ENCODE results near the gene AZIN2. TPM values are rescaled to one million over a fixed set of nuclear protein-coding genes. Genes with fewer than 3 reads are reported as not detected.

Gene AZIN2
- 2.8 and 4.0 TPM in 2 replicates for total RNA-seq

DNA sequence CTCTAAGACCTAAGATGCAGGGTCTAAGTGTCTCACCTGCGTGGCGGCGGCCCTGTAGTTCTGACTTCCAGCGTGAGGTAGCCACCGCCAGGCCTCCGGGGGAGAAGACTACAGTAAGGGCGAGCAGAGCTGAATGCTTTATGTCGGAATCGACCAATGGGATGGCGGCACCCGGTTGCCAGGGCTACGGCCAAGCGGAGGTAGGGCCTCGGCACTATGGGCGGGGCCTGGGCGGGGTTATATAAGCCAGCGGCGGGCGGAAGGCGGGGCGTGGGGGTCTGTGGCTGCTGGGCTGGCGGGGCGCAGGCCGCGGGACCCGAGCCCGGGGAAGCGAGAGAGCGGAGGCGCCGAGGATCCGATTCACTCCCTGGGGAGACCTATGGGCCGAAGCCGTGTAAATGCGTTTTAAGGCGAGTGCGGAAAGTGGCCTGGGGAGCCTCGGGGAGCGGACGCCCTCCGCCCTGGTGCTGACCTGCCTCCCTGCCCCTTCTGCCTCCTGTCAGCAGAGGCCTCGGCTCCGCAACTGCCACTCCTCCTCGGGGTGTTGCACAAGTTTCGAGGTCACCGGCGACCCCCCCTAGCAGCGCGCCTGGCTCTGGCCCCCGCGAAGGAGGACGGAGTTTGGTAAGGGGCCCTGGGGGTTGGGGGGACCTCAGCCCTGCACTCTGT, at the start of gene AZIN2:
Gene AZIN2, plus strand, starts transcription at position 269 of the 669 bp plus-strand sequence. CDS start 1,097 bp downstream, outside the sequence.
- TF ChIP-seq, protein P1, sequence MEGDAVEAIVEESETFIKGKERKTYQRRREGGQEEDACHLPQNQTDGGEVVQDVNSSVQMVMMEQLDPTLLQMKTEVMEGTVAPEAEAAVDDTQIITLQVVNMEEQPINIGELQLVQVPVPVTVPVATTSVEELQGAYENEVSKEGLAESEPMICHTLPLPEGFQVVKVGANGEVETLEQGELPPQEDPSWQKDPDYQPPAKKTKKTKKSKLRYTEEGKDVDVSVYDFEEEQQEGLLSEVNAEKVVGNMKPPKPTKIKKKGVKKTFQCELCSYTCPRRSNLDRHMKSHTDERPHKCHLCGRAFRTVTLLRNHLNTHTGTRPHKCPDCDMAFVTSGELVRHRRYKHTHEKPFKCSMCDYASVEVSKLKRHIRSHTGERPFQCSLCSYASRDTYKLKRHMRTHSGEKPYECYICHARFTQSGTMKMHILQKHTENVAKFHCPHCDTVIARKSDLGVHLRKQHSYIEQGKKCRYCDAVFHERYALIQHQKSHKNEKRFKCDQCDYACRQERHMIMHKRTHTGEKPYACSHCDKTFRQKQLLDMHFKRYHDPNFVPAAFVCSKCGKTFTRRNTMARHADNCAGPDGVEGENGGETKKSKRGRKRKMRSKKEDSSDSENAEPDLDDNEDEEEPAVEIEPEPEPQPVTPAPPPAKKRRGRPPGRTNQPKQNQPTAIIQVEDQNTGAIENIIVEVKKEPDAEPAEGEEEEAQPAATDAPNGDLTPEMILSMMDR (IDR thresholded peaks at IDR 0.05; ENCODE audit: insufficient read depth, low read length, poor library complexity, severe bottlenecking) = no peak
- Histone ChIP-seq H3K27me3 (ENCODE audit: control insufficient read depth, insufficient read depth, low read length) (peaks cover 3% of the 10 kb centered on the region), H3K4me3 (ENCODE audit: low read depth, low read length) (peak within 1 kb of the TSS; percentile 73), H3K36me3 (ENCODE audit: control insufficient read depth, insufficient read depth, low read length) (no peaks in the 10 kb centered on the region)
- DNase-seq (ENCODE audit: low read depth) = peak; percentile 79

DNA sequence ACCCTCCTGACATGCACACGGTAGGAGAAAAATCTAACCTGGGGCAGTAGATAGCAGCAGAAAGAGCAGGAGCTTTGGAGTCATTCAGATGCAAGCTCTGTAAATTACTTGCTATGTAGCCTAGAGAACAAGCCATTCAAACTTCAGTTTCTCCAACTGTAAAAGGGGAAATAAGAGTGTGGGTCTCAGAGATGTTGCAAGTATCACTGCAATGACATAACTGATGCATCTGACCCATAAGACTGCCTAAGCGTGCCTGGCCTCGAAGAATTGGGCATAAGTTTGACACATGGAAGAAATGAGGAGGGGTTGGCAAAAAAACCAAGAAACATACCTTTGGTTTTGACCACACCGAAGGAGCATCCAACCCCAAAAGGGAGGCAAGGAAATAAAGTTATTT, 49.4 kb upstream of the AZIN2 start:
- Histone ChIP-seq H3K4me3 (ENCODE audit: low read depth, low read length) (no peak overlapping the region), H3K27me3 (ENCODE audit: control insufficient read depth, insufficient read depth, low read length) (no peaks in the 10 kb centered on the region), H3K36me3 (ENCODE audit: control insufficient read depth, insufficient read depth, low read length) (peaks cover 1% of the 10 kb centered on the region)
- DNase-seq (ENCODE audit: low read depth) = no peak
- TF ChIP-seq, protein P1 (IDR thresholded peaks at IDR 0.05; ENCODE audit: insufficient read depth, low read length, poor library complexity, severe bottlenecking) = no peak

DNA sequence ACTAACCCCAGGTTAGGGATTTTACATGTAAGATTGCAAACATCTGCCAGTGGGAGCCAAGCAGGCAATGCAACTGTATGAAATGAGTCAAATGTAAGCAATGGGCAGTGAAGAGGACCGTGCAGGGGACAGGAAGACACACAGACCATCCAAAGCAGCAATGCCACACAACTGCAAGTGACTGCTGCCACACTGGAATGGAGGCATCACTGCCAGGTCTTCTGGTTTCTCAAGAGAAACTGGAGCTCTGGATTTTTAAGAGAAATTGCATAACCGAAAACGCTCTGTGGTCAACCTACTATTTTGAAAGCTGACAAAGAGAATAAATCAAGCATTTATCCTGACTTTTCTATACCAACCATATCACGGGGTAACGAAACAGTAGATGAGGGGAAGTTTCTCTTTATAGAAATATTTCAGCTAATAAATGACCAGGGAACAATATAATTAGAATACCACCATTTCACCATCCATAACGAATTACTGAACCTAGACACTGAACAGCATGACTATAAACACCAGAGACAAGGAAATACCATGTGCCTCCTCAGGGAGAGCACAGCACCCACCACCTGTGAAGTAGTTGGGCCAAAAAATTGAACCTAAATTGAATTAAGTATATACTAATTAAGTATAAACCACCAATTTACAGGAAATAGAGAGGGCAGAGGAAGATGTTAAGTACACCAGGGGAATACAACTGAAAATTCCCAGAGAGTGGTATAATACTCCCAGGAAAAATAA, 48.7 kb upstream of the AZIN2 start:
- no peak for DNase-seq (ENCODE audit: low read depth)
- TF ChIP-seq, protein P1 (IDR thresholded peaks at IDR 0.05; ENCODE audit: insufficient read depth, low read length, poor library complexity, severe bottlenecking) = no peak
- H3K36me3 ChIP-seq (ENCODE audit: control insufficient read depth, insufficient read depth, low read length) = peaks cover 1% of the 10 kb centered on the region
- no peaks in the 10 kb centered on the region for H3K27me3 ChIP-seq (ENCODE audit: control insufficient read depth, insufficient read depth, low read length)
- H3K4me3 ChIP-seq (ENCODE audit: low read depth, low read length) = no peak overlapping the region

DNA sequence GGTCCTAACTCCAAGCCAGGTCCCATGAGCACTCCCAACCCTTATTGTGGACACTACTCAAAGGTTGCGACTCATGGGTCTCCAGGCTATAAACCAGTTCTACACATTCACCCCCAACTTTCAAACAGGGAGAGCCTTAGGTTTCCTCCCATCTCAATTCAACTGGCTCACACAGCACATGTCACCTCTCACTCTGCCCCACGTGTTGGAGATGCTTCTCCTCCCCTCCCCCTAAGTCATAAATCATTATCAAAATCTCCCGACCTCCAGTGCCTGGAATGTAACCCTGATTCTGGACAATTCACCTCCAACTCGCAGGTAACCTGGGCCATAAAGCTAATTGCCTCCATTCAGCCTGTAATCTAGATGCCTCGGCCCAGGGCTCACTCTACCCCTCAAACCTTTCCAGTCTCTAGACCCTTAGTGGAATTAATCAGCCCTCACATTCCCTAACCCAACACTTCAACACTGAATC, 44.9 kb upstream of the AZIN2 start:
- Histone ChIP-seq H3K27me3 (ENCODE audit: control insufficient read depth, insufficient read depth, low read length) (no peaks in the 10 kb centered on the region), H3K36me3 (ENCODE audit: control insufficient read depth, insufficient read depth, low read length) (no peaks in the 10 kb centered on the region), H3K4me3 (ENCODE audit: low read depth, low read length) (peak overlapping the region; percentile 94)
- TF ChIP-seq, protein P1 (IDR thresholded peaks at IDR 0.05; ENCODE audit: insufficient read depth, low read length, poor library complexity, severe bottlenecking) = no peak
- DNase-seq (ENCODE audit: low read depth) = no peak

DNA sequence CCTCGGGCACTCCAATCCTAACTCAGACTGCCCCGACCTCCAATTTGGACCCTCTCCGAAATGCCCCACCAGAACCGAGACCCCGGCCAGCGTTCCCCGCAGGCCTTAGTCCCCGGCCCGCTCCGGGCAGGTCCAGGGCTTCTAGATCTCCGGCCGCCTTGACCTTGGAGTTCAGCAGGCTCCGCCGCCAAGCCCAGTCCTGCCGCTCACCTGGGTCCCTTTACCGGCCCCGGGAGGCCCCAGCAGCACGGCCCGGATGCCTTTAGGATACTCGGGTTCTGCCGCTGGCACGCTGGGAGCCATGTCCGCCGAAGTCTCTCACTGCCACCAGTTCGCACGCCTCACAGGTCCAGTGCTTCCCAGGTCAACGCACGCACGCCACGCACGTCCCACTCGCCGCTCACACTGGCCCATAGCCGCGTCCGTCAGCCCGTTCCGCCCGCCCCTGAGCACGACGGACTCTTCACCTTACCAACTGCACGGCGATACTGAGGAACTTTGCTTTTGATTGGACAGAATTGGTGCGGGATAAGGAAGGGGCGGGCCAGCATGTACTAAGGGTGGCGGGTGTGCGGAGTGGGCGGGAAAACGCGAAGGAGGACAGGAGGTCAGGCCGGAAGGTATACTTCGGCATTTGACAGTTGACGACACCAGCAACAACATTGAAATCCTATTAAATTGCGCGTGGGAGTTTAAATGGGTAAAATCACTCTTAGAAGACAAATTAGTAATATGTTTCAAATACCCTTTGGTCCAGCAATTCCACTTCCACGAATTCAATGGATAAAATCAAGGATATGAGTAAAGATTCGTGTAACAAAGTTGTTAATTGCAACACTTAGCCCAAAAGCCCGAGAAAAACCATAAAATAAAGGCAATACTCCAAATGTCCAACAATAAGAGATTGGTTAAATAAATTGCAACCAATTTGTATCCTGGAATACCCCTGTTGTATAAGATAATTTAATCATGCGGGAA, 44.1 kb upstream of the AZIN2 start, which contains the start of gene AK2:
Gene AK2, minus strand, starts transcription at position 358 of the 978 bp plus-strand sequence. Its CDS starts 55 bp downstream, at position 303.
- Histone ChIP-seq H3K36me3 (ENCODE audit: control insufficient read depth, insufficient read depth, low read length) (no peaks in the 10 kb centered on the region), H3K27me3 (ENCODE audit: control insufficient read depth, insufficient read depth, low read length) (no peaks in the 10 kb centered on the region), H3K4me3 (ENCODE audit: low read depth, low read length) (peak within 1 kb of the TSS; percentile 94)
- TF ChIP-seq, protein P1 (IDR thresholded peaks at IDR 0.05; ENCODE audit: insufficient read depth, low read length, poor library complexity, severe bottlenecking) = no peak
- peak; percentile 92 for DNase-seq (ENCODE audit: low read depth)
